PFSK-1 (cell line): ENCODE measurements around the gene FOXP4.

ENCODE experiments used
- FOXP2 ChIP-seq: optimal IDR thresholded peaks from 2 replicates; pipeline ENCODE3; 2011; ENCODE audit warnings: borderline replicate concordance, control low read depth, inconsistent platforms; ENCODE audit not compliant: insufficient read depth; ENCODE audit errors: extremely low read length, extremely low read depth
- POLR2AphosphoS5 ChIP-seq: IDR thresholded peaks from 2 replicates; pipeline ENCODE4 v1.6.1; 2012; ENCODE audit warnings: low read depth, mild to moderate bottlenecking, control low read depth, low read length, moderate library complexity
- REST ChIP-seq, 2 experiments: IDR thresholded peaks; 2 replicates each; pipeline versions ENCODE4 v1.6.1 to v1.8.0; 2011 to 2012; ENCODE audit warnings: low read depth in 2 of 2, low read length in 2 of 2, control low read depth in 1 of 2, inconsistent platforms in 1 of 2, mild to moderate bottlenecking in 1 of 2, moderate library complexity in 1 of 2; ENCODE audit not compliant: insufficient read depth in 1 of 2
- SIN3A ChIP-seq: IDR thresholded peaks from 2 replicates; pipeline ENCODE4 v1.6.1; 2012; ENCODE audit warnings: mild to moderate bottlenecking, low read length, moderate library complexity, borderline replicate concordance; ENCODE audit not compliant: insufficient read depth
- TAF1 ChIP-seq: IDR thresholded peaks from 2 replicates; pipeline ENCODE4 v1.6.1; 2012; ENCODE audit warnings: low read length, control low read depth, borderline replicate concordance; ENCODE audit not compliant: insufficient read depth

- TF ChIP-seq POLR2AphosphoS5: no peak
- TF ChIP-seq TAF1: no peak
- no peak for TF ChIP-seq REST (IDR thresholded peaks at IDR 0.05; ENCODE audit: insufficient read depth in 1 of 2, low read depth in 2 of 2, low read length in 2 of 2)
- TF ChIP-seq SIN3A: no peak
- peak; percentile 59 for TF ChIP-seq FOXP2
These were observed 90.6 kb downstream of the FOXP4 start for GRCh38 chr6:41636833-41637193.
